ENCODE results near the gene C13orf46.

DNA sequence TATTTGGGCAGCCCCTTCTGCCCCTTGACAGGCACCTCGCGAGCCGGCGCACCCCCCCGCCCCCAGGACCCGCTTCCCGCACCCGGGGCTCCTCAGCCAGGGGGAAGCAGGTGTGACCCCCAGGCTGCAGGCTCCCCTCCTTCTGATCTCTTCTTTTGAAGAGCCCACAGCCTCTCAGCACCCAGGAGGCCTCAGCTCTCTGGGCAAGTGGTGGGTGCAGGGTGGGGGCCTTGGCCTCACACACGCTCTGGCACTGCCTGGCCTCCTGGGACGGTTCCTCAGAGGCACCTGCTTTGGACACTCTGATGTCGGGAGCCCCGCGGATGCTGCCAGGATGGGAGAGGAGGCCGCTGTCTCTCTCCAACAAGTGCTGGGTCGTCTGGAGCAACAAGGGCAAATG lies 1.5 kb upstream of the C13orf46 start:
- no peak for TF ChIP-seq ZNF274 (IDR thresholded peaks at IDR 0.05; ENCODE audit: low read depth, low read length)
- no peak for TF ChIP-seq SUZ12 (IDR thresholded peaks at IDR 0.05; ENCODE audit: extremely low read depth, insufficient read depth, insufficient read length)
- TF ChIP-seq YY1 (IDR thresholded peaks at IDR 0.05; ENCODE audit: insufficient read depth, insufficient read length), result no peak
